SK-N-SH (cell line): ENCODE measurements around the gene SMIM32.

Experiments
- EP300 ChIP-seq, 2 experiments: IDR thresholded peaks; 2 replicates each; pipeline versions ENCODE4 v1.4.0 to v1.6.1; 2012; ENCODE audit warnings: borderline replicate concordance in 1 of 2, low read depth in 1 of 2, low read length in 1 of 2
- GABPA ChIP-seq: IDR thresholded peaks from 2 replicates; pipeline ENCODE4 v1.4.0; 2012; ENCODE audit warnings: low read depth, mild to moderate bottlenecking
- MAX ChIP-seq: IDR thresholded peaks from 2 replicates; pipeline ENCODE4 v1.4.0; 2012; ENCODE audit warnings: low read depth
- NFIC ChIP-seq: IDR thresholded peaks from 2 replicates; pipeline ENCODE4 v1.4.0; 2012; ENCODE audit warnings: borderline replicate concordance
- NRF1 ChIP-seq: IDR thresholded peaks from 2 replicates; pipeline ENCODE4 v1.6.1; 2012; ENCODE audit warnings: low read depth, mild to moderate bottlenecking, low read length
- RAD21 ChIP-seq: IDR thresholded peaks from 2 replicates; pipeline ENCODE4 v1.6.1; 2012; ENCODE audit warnings: mild to moderate bottlenecking, low read length
- RCOR1 ChIP-seq: fragments of 150-350 bp; IDR thresholded peaks from 2 replicates; pipeline ENCODE4 v1.6.1; 2017; ENCODE audit warnings: antibody characterized with exemption, low read length
- SIN3A ChIP-seq: IDR thresholded peaks from 2 replicates; pipeline ENCODE4 v1.6.1; 2012; ENCODE audit warnings: low read depth, mild to moderate bottlenecking, low read length, moderate library complexity, borderline replicate concordance
- YY1 ChIP-seq: IDR thresholded peaks from 2 replicates; pipeline ENCODE4 v1.4.0; 2012; ENCODE audit warnings: low read depth, mild to moderate bottlenecking
- TF ChIP-seq, protein P1 (sequence below): IDR thresholded peaks from 2 replicates; pipeline ENCODE4 v1.4.0; 2012; ENCODE audit warnings: low read depth, borderline replicate concordance
- TF ChIP-seq, protein P2 (sequence below): fragments of 200-600 bp; sonication (generic); IDR thresholded peaks from 2 replicates; pipeline ENCODE4 v1.6.1; 2017; ENCODE audit warnings: antibody characterized with exemption, mild to moderate bottlenecking, moderate library complexity

DNA sequence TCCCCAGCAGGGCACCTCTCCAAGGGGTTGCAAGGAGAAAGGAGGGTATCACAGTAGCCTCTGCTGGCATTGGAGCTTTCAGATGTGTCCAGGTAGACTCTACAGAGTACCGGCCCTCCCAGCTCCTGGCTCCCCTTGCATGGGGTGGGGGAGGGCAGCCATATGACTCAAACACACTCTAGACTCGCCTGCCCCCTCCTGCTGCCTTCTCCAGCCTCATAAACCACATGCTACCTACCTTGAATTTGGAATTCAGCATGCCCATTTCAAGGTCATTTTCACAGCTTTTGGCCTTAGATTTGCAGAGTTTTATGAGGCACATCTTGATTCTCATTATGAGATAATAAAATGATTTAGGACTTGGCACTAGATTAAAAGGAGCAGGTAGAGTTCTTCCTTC, 32.8 kb upstream of the SMIM32 start:
- TF ChIP-seq, protein P1, sequence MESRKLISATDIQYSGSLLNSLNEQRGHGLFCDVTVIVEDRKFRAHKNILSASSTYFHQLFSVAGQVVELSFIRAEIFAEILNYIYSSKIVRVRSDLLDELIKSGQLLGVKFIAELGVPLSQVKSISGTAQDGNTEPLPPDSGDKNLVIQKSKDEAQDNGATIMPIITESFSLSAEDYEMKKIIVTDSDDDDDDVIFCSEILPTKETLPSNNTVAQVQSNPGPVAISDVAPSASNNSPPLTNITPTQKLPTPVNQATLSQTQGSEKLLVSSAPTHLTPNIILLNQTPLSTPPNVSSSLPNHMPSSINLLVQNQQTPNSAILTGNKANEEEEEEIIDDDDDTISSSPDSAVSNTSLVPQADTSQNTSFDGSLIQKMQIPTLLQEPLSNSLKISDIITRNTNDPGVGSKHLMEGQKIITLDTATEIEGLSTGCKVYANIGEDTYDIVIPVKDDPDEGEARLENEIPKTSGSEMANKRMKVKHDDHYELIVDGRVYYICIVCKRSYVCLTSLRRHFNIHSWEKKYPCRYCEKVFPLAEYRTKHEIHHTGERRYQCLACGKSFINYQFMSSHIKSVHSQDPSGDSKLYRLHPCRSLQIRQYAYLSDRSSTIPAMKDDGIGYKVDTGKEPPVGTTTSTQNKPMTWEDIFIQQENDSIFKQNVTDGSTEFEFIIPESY = no peak
- TF ChIP-seq, protein P2, sequence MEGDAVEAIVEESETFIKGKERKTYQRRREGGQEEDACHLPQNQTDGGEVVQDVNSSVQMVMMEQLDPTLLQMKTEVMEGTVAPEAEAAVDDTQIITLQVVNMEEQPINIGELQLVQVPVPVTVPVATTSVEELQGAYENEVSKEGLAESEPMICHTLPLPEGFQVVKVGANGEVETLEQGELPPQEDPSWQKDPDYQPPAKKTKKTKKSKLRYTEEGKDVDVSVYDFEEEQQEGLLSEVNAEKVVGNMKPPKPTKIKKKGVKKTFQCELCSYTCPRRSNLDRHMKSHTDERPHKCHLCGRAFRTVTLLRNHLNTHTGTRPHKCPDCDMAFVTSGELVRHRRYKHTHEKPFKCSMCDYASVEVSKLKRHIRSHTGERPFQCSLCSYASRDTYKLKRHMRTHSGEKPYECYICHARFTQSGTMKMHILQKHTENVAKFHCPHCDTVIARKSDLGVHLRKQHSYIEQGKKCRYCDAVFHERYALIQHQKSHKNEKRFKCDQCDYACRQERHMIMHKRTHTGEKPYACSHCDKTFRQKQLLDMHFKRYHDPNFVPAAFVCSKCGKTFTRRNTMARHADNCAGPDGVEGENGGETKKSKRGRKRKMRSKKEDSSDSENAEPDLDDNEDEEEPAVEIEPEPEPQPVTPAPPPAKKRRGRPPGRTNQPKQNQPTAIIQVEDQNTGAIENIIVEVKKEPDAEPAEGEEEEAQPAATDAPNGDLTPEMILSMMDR = no peak
- no peak for TF ChIP-seq RCOR1
- TF ChIP-seq EP300 (IDR thresholded peaks at IDR 0.05; ENCODE audit: borderline replicate concordance in 1 of 2, low read depth in 1 of 2, low read length in 1 of 2) = no peak
- no peak for TF ChIP-seq NFIC
- TF ChIP-seq YY1 = no peak
- TF ChIP-seq GABPA = no peak
- TF ChIP-seq RAD21 = no peak
- no peak for TF ChIP-seq NRF1
- TF ChIP-seq MAX = no peak
- TF ChIP-seq SIN3A = no peak
